Esophagus squamous epithelium (tissue), 4 donors: ENCODE measurements around the gene PA2G4.

Source experiments
- POLR2A ChIP-seq, 4 donors: fragments of 450-650 bp; IDR thresholded peaks; one replicate each; pipeline ENCODE4 v1.6.1; 2017; ENCODE audit warnings: antibody characterized with exemption in 4 of 4, mild to moderate bottlenecking in 4 of 4, moderate library complexity in 3 of 4
- TF ChIP-seq, protein P1 (sequence below), 6 experiments: fragments of 450-650 bp in 4 of 6; fragments of 200-600 bp in 2 of 6; sonication (generic) in 2 of 6; IDR thresholded peaks; one replicate each; pipeline ENCODE4 v1.5.1; 2016 to 2019; ENCODE audit warnings: antibody characterized with exemption in 6 of 6, mild to moderate bottlenecking in 4 of 6, moderate library complexity in 4 of 6

DNA sequence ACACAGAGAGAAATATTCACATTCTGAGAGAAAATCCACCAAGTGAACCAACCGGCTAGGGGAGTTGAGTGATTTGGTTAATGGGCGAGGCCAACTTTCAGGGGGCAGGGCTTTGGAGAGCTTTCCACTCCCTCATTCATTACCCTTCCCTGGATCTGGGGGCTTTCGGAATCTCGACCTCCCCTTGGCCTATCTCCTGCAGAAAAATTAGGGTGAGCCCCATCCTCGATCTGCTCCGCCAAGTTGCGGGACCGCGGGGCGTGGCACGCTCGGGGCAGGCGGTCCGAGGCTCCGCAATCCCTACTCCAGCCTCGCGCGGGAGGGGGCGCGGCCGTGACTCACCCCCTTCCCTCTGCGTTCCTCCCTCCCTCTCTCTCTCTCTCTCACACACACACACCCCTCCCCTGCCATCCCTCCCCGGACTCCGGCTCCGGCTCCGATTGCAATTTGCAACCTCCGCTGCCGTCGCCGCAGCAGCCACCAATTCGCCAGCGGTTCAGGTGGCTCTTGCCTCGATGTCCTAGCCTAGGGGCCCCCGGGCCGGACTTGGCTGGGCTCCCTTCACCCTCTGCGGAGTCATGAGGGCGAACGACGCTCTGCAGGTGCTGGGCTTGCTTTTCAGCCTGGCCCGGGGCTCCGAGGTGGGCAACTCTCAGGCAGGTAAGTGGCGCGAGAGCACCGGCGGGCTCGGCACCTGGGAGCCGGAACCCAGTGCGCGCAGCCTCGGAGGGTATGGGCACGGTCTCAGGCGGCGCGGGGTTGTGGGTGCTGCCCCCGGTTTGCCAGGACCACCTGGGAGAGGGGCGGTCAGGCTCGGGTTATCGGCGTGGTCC, 24.4 kb upstream of the PA2G4 start, which contains the start of gene ERBB3:
- TF ChIP-seq, protein P1, sequence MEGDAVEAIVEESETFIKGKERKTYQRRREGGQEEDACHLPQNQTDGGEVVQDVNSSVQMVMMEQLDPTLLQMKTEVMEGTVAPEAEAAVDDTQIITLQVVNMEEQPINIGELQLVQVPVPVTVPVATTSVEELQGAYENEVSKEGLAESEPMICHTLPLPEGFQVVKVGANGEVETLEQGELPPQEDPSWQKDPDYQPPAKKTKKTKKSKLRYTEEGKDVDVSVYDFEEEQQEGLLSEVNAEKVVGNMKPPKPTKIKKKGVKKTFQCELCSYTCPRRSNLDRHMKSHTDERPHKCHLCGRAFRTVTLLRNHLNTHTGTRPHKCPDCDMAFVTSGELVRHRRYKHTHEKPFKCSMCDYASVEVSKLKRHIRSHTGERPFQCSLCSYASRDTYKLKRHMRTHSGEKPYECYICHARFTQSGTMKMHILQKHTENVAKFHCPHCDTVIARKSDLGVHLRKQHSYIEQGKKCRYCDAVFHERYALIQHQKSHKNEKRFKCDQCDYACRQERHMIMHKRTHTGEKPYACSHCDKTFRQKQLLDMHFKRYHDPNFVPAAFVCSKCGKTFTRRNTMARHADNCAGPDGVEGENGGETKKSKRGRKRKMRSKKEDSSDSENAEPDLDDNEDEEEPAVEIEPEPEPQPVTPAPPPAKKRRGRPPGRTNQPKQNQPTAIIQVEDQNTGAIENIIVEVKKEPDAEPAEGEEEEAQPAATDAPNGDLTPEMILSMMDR (IDR thresholded peaks at IDR 0.05): peak in 3 of 6 experiments; percentile 18 to 48 (median 32)
- TF ChIP-seq POLR2A (IDR thresholded peaks at IDR 0.05): peak in 2 of 4 donors; percentile 36 to 63
